GM18867 (cell line): ENCODE data around the gene C20orf144.
"Not testable (repeated sequence)": the region's sequence is repeated elsewhere in the genome, so short reads cannot be mapped to it uniquely, and the experiment has no call there.

Experiments used
- ATAC-seq: cut with Tn5 transposase; IDR thresholded peaks from one replicate; pipeline ENCODE4 v1.9.1; 2021; ENCODE audit warnings: mild to moderate bottlenecking, moderate library complexity; ENCODE audit not compliant: unreplicated experiment

Gene C20orf144

DNA sequence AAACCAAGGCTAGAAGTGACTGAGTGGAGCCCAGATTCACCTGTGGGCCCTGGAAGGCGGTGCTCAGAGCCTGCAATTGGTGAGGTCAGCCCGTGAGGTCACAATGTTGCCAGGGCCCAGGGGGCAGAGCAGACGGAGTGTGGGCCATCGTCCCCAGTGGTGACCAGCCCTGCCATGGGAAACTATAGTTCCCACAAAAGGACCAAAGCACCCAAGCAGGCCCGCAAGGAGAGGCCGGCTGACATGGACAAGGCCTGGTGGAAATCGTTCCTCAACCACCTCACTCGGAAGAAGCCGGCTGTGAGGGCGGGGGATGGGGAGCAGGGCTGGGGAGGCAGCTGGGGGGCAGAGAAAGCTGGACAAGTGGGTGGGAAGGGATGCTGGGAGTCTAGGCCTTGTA lies at the start of gene C20orf144:
Gene C20orf144, plus strand, starts transcription at position 156 of the 400 bp plus-strand sequence. Its CDS starts 19 bp downstream, at position 175.
- no peak for ATAC-seq

DNA sequence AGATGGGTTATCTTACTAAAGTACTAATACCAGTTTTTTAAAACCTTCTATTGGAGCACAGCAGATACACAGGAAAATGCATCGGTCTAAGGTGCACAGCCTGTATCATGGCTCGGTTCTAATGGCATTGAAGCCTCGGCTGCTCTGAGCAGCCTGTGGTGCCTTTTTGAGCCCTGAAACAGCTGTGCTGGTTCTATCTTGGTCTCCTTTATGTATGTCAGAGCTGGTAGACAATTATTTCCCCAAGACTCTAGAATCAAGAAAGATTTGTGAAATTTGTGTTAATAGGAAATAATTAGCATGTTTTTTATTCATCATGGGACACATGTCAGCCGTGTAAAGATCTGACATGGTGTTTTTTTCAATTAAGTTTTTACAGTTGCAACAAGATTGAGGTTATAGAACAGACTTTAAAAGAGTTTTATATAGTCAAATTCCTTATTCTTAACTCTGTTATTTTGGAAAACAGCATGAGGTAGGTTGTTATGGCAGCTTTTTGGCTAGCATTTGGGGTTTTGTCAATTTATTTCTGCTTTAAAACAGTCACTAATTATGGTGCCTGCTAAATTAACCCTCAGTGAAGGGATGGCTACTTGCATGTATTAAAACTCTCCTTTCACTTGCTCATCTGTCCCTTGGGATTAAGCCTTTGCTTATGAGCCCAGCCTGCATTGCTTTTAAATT lies 40.3 kb upstream of the C20orf144 start:
- no peak for ATAC-seq

DNA sequence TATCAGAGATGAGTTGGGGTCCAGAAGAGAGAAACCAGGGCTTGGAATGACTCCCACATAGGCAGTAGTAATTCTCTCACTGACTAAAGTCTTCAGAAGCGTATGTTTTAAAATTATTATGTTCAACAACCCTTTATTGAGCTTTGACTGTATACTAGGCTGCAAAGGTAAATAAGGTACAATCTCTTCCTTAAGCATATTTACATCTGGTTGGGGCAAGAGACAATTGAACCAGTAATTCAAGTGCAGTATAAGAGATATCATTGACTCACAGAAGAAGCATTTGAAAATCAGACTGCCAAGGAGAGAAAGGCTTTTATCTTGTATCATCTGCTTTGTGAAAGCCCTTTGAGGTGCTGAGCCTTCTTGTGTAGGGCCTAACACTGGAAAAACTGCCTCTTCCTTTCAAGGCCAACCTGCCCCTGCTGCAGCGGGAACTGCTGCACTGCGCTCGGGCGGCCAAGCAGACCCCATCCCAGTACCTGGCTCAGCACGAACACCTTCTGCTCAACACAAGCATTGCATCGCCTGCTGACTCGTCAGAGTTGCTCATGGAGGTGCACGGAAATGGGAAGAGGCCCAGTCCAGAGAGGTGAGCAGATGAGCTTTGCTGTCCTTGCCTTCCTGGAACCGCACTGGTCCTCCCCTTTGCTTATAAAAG lies 39.3 kb upstream of the C20orf144 start:
- ATAC-seq = no peak

DNA sequence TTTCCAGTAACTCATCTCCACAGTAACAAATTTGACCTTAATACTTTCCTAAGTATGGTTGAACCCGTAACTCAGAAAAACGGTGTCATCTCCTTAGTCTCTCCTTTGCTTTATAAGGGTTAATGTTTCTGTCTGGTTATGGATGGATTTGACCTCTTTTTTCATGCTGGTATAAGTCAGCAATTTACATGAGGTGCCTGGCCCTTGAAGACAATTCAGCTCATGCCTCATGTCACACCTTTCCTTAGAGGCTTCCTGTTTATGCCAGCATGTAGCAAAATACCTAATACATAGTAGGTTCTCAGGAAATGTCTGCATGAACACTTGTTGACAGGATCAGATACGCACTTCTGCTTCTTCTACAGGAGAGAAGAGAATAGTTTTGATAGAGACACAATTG lies 37.7 kb upstream of the C20orf144 start:
- no peak for ATAC-seq

DNA sequence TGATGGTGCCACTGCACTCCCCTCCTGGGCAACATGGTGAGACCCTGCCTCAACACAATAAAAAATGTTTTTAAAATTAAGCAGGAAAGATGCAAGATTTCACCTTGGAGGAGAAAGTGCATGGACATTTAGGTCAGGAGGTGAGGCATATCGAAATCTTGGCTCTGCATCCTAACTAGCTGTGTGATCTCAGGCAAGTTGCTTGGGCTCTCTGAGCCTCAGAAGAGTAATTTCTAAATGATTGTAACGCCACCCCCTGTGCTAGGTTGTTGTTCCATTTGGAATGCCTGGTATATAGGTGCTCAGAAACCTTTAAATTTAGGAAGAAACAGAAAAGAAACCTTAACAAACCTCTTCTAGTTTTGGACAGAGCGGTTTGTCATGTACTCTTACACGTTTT lies 35.9 kb upstream of the C20orf144 start:
- no peak for ATAC-seq

DNA sequence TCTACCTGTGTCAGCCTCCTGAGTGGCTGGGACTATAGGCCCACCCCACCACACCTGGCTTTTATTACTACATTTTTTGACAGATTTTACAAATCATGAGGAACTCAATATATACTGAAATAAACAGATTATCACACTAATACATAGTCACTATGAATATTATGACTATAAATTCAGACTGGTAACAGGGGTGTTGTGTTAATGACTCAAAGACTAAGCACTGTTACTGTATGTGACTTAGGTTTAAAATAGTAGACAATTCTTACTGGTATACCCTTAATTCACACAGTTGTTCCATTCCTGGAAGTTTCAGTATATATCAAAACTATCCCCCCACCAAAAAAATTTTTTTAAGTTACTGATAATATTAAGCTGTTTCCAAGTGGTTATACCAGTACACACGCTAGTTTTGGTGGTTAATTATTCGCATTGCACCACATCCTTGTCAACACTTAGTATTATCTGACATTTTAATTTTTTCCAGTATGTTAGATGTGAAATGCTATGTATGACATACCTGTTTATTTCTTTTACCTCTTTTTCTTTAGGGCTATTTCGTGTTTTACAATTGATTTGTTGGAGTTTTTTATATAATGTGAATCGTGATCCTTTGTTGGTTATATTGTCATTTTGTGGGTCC lies 34.4 kb upstream of the C20orf144 start:
- ATAC-seq = no peak

DNA sequence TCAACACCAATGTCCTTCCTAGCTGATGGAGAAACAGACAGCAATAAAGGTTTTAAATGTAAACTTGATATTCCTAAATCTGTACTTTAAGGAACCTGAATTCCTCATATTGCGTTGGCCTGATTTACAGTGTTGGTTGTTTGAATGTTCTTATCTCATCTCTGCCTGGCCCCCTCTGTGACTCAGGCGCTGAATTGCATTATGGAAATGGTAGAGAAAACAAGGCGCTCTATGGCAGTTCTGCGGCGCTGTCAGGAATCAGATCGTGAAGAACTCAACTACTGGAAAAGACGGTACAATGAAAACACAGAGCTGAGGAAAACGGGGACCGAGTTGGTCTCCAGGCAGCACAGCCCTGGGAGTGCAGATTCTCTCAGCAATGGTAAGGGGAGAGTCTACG lies 32.6 kb upstream of the C20orf144 start:
- no peak for ATAC-seq

DNA sequence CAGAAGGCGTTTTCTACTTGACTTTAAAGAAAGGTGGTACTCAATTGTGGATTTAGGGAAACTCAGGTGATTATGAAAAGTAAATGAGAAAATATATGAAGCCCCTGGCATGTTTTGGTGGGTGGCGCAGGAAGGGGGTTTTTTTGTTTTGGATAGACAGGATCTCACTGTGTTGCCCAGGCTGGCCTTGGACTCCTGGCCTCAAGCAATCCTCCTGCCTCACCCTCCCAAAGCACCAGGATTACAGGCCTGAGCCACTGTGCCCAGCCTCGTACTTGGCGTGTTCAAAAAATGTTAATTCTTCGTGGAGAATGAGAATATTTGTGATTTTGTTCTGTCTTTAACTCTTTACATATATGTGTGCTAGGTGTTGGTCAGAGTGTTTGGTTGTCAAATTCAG lies 32.1 kb upstream of the C20orf144 start:
- no peak for ATAC-seq

DNA sequence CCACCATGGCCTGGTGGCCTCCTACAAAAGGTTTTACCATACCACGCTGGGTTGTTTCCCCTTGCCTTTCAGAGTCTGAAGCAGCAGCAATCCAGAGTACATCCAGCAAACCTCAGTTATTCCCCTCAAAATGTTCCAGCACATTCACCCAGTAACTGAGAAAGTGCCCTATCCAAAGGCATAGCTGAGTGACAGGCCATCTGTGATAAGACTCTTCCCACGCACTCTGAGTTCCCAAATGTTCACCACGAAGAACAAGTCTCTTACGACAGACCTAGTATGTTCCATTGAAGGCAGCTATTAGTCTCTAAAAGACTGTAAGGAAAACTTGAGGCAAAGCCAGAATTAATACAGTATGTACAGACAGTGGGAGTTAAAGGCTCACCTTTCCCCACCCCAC lies 31.6 kb upstream of the C20orf144 start:
- ATAC-seq = no peak

DNA sequence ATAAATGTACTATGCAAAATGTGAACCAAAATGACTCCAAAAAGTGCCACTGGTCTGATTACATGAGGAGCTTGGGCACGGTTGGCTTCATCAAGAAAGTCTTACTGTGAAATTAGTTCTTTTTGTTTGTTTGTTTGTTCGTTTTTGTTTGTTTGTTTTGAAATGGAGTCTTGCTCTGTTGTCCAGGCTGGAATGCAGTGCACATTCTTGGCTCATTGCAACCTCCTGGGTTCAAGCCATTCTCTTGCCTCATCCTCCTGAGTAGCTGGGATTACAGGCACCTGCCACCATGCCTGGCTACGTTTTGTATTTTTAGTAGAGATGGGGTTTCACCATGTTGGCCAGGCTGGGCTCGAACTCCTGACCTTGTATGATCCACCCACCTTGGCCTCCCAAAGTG lies 30.2 kb upstream of the C20orf144 start:
- not testable (repeated sequence) for ATAC-seq

DNA sequence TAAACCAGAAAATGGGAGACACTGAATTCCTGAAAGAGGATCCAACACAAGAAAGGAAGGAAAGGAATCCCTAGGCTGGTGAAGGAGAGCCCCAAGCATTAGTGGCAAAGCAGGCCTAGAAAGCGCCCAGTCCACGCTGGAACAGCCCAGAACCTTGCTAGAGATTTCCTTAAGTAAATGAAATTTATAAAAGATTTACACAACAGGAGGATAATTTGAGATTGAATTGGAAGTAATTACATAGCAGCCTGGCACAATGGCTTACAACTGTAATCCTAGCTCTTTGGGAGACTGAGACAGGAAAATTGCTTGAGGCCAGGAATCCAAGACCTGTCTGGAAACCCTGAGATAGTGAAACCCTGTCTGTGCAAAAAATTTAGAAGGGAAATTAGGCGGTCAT lies 26.8 kb upstream of the C20orf144 start:
- ATAC-seq = no peak

DNA sequence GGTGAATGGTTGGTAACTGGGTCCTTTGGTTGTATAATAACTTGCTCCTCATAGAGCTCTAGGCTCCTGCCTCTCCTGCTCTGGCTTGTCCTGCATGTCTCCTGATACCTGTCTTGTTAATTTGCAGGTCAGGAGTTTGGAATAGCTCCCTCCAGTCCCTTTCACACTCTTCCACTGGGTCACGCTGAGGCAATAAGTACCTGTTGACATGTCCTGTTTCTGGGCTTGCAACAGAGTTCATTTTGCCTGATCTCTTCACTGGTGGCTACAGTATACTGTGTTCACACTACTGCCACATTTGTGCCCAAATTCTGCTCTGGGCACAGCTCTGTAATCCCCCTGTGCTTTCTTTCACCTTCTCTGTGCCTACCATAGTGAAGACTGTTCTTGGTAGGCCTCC lies 25.4 kb upstream of the C20orf144 start:
- no peak for ATAC-seq

DNA sequence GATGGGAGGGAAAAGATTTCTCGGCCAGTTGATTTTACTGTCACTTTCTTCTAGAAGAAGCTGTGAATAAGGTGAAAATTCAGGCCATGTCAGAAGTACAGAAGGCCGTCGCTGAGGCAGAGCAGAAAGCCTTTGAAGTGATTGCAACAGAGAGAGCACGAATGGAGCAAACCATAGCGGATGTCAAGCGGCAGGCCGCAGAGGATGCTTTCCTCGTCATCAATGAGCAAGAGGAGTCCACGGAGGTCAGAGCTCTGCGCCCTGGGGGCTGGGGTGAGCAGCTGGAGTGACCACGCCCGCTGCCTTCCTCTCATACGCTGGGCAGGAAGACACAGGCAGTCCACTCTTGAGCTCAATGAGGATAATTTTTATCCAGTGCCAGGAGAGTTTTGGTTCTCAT lies 21.8 kb upstream of the C20orf144 start:
- no peak for ATAC-seq

DNA sequence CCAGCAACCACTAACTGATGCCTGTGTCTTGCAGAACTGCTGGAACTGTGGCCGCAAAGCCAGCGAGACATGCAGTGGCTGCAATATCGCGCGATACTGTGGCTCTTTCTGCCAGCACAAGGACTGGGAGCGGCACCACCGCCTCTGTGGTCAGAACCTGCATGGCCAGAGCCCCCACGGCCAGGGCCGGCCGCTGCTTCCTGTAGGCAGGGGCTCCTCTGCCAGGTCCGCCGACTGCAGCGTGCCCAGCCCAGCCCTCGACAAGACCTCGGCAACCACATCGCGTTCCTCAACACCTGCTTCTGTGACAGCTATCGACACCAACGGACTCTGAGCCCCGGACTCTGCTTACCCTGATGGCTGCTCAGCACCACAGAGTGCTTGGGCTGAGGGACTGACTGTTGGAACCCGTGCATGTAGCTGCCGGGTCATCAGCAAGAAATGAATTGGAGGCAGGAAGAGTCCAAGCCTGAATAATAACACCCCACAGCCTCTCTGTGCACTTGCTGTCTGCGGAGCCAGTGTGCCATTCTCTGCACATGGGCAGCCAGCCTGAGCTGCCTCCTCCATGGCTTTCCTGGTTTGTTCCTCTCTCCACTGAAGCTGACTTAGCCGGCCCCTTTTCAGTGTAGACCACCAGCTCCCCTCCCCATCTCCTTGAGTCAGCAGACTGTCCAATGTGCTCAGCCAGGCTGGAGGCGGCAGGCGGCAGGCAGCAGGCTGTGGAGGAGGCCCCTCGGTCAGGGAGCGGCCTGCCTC lies 17.6 kb upstream of the C20orf144 start:
- no peak for ATAC-seq

DNA sequence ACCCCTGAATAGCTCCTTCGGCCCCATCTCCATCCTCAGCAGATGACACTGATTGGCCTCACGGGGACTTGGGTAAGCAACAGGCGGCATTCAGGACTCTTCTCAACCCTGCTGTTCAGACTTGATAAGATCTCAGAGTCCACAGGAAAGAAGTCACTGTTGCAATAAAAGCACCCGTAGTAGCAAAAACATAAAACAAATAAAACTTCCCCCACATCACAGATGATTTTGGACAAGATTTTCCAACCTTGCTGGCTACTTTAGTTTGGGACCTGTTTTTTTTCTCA lies 17.1 kb upstream of the C20orf144 start:
- ATAC-seq = no peak

DNA sequence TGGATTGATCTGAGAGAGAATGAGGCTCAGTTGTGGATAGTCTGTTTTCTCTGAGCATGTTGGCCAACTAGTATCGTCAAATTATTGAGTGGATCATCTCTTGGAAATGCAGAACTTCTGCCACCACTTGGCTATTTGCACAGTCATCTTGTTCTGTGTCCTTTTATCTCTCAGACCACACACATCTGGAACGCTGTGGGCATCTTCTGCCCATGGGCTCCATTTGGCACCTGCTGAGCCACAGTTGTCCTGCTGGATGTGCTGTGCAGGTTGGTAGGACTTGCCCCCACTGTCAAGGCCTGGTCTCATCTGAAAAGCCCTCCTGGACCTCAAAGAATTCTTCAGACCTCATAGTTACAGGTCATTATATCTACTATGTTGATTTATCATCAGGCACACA lies 16.7 kb upstream of the C20orf144 start:
- ATAC-seq = no peak

DNA sequence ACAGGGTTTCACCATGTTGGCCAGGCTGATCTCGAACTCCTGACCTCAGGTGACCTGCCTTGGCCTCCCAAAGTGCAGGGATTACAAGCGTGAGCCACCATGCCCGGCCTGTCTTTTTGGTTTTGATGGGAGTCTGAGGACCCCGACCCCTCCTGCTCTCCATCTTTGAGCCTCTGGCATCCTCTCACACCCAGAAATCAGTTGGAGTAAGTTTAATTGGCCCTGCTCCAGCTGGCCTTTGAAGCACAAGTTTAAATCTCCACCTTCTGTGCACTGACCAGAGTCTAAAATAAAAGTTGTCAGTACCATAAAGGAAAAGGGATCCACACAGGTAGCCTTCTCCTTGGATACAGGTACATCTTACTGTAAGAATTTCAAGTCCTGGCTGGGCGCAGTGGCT lies 15.9 kb upstream of the C20orf144 start:
- ATAC-seq = no peak

DNA sequence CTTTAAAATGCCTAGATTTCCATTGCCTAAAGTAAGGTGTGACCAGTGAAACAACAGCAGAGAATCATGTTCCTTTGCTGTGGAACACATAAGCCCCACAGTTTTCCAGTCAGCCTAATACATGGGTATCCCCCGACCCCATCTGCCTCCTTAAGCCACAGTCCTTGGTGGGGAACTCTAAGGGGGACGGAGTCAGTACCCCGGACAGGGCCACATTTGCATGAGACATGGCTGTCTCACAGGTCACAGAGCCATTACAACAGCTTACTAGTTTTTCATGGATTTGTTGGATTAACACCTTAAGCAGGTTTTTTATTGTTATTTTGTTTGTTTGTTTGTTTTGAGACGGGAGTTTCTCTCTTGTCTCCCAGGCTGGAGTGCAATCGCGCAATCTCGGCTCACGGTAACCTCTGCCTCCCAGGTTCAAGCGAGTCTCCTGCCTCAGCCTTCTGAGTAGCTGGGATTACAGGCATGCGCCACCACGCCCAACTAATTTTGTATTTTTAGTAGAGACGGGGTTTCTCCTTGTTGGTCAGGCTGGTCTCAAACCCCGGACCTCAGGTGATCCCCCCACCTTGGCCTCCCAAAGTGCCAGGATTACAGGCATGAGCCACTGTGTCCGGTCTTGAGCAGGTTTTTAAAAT lies 15.0 kb upstream of the C20orf144 start:
- not testable (repeated sequence) for ATAC-seq

DNA sequence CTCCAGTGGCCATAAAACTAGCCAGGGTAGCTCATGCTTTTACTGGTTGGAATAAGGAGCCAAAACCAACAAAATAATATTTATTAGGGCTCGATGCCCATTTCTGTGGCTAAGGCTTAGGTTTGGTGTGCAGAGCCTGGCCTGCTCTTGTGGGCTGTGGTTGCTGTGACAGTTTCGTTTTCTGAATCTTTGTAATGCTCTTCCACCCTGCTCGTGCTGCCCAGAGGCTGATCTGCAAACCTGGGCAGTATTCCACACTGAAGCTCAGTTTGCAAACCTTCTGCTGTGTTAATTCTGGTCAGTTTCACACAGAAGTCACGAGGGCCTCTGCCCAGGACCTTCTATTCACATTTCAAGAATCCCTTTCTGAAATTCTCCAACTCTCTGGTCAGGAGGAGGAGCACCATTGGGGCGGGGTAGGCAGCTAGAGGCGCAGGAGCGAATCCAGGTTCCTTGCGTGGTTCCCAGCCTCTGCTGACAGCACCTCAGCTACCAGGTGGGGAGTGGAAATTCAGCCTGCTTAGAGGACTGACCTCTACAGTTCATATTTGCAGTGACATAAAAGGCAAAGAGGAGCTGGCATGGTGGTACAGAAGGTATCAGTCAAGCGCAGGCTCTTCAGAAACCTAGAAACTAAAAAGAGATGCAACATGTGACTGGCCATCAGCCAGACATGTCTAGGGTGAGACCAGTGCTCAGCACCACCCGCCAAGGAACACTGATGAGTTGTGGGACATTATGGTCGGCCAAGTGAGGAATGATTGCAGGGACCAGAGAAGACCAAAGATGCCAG lies 14.3 kb upstream of the C20orf144 start:
- peak; percentile 72 for ATAC-seq

DNA sequence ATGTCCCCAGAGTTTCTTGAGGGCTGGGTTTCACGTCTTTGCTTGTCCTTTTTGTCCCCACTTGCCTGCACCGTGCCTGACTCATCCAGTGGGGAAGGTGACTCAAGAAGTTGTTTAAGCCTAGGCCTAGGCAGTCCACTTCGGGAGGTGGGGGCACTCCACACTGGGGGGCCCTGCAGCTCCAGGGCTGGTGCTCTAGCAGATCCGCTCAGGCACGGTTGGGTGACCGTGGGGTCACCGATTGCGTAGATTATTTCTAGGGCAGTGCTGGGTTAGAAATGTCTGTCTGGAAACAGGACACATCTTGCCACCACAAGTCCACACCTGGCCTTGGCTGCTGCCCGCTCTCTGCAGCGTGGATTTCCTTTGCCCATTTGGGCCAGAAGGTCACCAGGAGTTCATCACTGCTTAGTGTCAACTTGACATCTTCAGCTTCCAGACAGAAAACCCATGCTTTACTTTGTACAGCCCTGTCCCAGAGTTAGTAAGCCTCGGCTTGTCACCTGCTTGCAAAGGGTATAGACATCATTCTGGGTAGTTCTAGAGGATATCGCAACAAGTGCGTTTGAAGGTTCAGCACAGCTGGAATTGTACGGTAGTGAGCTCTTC lies 13.6 kb upstream of the C20orf144 start:
- ATAC-seq = no peak
